Measurements from ENCODE around the gene TRIM34.

DNA sequence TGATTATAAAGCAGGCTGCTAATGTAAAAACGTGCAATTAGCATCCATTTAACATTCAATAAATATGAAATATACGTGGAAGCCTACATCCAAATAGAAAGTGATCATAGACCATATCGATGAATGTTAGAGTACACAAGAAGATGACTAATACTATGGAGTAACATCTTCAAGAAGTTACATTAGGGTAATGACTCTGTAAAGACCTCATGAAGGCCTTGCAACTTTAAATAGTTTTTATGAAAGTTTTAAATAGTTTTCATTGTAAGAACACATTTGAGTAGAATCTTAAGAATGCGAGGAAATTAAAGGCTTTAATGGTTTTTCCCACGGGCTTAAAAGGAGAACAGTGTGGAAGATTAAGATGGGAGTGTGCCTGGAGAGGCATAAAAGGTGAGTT is 1.4 kb downstream of the TRIM34 start:
- TF ChIP-seq CTCF (IDR thresholded peaks at IDR 0.05), result no peak
- no peak for TF ChIP-seq POLR2A (IDR thresholded peaks at IDR 0.05)
- TF ChIP-seq POLR2AphosphoS5 (IDR thresholded peaks at IDR 0.05), result no peak

All from stomach (tissue), 4 donors.